HG03039 (cell line): ENCODE data around the gene TRAT1.

ENCODE experiments used
- ATAC-seq: cut with Tn5 transposase; IDR thresholded peaks from one replicate; pipeline ENCODE4 v1.9.1; 2021; ENCODE audit warnings: mild to moderate bottlenecking, moderate library complexity; ENCODE audit not compliant: unreplicated experiment

TRAT1 gene

DNA sequence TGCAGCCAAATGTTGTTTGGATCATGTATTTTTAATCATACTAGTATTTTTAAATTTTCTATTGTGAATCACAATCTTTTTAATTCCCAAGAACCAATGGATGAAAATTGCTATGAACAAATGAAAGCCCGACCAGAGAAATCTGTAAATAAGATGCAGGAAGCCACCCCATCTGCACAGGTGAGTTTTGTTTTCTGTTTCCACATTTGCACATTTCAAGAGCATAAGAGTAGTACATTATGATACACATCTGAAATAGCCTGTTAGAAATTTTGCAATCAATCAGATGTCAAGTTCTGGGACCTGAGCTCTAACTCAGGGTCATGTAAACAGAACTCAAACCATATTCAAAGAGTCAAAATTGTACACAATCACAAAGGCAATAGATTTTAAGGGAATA lies 26.5 kb downstream of the TRAT1 start:
- ATAC-seq = no peak

GRCh38 chr3:108861401-108861800 lies 38.8 kb downstream of the TRAT1 start:
- no peak for ATAC-seq

- peak; percentile 62 for ATAC-seq
Measured at GRCh38 chr3:108862865-108863798, 40.5 kb downstream of the TRAT1 start.

DNA sequence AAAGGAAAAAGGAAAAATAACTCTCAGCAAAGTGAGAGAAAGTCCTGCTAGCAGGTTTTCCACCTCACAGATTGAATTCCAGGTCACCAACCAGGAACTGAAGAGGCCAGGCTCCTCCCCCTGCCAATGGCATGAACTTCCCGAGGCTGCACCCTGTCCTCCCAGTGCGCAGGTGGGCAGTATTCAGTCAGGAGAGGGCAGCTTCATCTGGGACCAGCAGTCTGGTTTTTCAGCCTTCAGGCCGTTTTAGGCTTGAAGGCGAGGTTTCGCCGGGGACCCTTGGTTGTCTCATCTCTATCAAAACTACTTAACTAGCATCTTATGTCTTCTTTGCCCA lies 41.2 kb downstream of the TRAT1 start:
- no peak for ATAC-seq

DNA sequence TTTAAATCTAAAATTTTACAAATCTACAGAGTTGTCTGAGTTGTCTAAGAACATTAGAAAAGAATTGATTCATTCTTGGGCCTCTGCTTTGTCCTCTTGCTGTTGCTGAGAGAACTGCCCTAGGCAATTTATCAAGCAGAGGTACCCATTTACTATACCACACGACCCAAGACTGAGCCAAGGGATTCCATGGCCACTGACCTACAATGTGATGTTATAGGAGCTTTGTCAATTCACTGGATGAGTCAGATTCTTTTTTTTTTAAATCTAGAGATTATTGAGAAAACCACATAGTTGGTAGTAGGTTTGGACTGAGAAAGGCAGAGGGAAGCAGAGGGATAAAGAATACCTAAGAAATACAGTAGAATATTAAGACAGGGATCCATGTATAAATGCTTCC lies 55.3 kb downstream of the TRAT1 start:
- no peak for ATAC-seq

DNA sequence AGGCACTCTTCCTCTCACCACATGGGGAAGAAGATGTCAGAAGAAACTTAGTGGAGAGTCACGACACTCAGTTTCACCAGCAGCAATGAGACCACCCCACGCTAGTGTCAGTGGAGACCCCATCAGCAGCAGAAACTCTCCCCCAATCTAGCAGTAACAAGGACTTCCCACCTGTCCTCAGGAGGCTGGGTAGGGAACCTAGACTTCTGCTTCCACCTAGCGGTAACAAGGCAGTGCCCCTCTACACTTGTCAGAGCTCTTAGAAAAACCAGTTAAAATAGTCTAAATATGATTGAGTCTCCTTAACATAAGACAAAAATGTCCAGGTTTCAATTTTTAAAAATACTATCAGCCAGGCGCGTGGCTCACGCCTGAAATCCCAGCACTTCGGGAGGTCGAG lies 57.3 kb downstream of the TRAT1 start:
- ATAC-seq = no peak

- no peak for ATAC-seq
Measured at GRCh38 chr3:108882762-108883161, 60.2 kb downstream of the TRAT1 start.

DNA sequence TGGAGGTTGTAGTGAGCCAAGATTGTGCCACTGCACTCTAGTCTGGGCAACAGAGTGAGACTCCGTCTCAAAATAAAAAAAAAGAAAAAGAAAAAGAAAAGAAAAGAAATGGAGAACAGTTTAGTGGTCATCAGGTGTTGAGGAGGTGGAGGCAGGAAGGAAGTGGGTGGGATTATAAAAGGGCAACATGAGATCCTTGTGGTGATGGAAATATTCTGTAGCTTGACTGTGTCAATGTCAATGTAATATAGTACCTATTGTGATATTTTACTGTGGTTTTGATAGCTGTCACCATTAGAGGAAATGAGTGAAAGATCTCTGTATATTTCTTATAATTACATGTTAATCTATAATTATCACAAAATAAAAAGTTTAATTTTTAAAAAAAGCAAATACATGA lies 60.8 kb downstream of the TRAT1 start:
- ATAC-seq = no peak

GRCh38 chr3:108887121-108887520 lies 64.5 kb downstream of the TRAT1 start:
- ATAC-seq = no peak

DNA sequence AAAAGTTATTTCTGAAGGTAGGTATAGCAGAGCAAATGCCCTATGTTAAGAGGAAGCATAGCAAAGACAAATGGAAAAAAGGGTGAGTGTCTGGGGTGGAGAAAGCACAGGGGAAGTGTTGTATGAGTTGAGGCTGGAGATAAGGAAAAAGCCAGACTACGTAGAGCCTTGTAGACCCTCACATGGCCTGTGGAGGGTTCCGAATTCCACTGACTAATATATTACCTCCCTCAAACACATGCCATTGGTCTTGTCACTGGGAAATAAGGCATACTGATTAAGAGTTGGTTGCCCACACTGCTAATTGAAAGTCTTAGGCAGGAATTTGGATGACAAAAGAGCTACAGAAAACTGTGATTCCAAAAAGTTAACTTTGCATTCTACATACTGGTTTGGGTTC lies 65.2 kb downstream of the TRAT1 start:
- ATAC-seq = no peak

GRCh38 chr3:108891833-108892232 lies 69.2 kb downstream of the TRAT1 start:
- ATAC-seq = no peak

DNA sequence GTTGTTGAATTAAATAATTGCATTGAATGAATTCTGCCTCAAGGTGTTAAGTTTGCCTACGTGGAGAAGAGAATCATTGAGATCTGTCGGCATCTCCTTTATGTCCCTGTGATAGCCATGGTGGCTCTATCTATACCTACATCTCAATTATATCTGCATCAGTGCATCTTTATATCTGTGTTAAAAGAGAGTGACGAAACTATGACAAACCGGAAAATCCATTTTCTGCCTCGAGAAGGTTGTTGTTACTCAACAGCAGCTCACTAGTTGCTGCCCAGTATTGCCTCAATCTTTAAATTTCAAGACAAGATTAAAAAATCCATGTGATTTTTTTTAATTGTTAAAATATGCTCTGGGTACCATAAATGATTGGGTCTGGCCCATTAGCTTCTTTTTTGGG lies 72.4 kb downstream of the TRAT1 start:
- no peak for ATAC-seq

- no peak for ATAC-seq
Measured at GRCh38 chr3:108897883-108898282, 75.3 kb downstream of the TRAT1 start.

DNA sequence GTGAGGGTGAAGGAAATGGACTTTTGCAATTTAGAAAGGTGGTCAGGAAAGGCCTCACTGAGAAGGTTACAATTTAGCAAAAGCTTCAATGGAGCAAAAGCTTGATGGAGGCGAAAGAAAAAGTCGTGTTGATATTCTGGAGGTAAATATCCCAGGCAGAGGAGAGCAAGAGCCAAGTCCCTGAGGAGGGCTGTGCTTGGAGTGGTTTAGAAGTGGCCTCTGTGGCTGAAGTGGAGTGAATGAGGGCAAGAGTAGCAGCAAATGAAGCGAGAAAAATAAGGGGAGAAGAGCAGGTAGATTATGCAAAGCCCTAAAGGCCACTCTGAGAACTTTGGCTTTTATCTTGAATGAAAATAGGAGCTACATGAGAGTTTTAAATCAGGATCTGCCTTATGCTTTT lies 76.9 kb downstream of the TRAT1 start:
- no peak for ATAC-seq
